Memory B cell (primary cell): ENCODE results near the gene BTBD17.
"Not testable (repeated sequence)": the region's sequence is repeated elsewhere in the genome, so short reads cannot be mapped to it uniquely, and the experiment has no call there.

Experiments
- ATAC-seq: fragments of 150-1000 bp; cut with Tn5 transposase; 2 replicates; pipeline ENCODE4 v1.10.0; 2021; ENCODE audit warnings: low read depth, mild to moderate bottlenecking, moderate library complexity
- DNase-seq, 2 donors: peaks; one replicate each; pipeline ENCODE4 v3.0.0; 2022; ENCODE audit warnings: low spot score in 2 of 2
- H3K27ac Mint-ChIP-seq: one replicate; pipeline ENCODE4 v1.8.0; 2022; ENCODE audit warnings: mild to moderate bottlenecking, moderate library complexity, mixed read lengths
- H3K27me3 Mint-ChIP-seq: one replicate; pipeline ENCODE4 v1.8.0; 2022; ENCODE audit warnings: mixed read lengths
- H3K36me3 Mint-ChIP-seq: one replicate; pipeline ENCODE4 v1.8.0; 2022; ENCODE audit warnings: mild to moderate bottlenecking, mixed read lengths
- H3K4me1 Mint-ChIP-seq: one replicate; pipeline ENCODE4 v1.8.0; 2022; ENCODE audit warnings: mixed read lengths
- H3K4me3 Mint-ChIP-seq: one replicate; pipeline ENCODE4 v1.8.0; 2022; ENCODE audit warnings: mild to moderate bottlenecking, moderate library complexity, mixed read lengths
- H3K9me3 Mint-ChIP-seq: one replicate; pipeline ENCODE4 v1.8.0; 2022; ENCODE audit warnings: mixed read lengths

BTBD17 gene, protein sequence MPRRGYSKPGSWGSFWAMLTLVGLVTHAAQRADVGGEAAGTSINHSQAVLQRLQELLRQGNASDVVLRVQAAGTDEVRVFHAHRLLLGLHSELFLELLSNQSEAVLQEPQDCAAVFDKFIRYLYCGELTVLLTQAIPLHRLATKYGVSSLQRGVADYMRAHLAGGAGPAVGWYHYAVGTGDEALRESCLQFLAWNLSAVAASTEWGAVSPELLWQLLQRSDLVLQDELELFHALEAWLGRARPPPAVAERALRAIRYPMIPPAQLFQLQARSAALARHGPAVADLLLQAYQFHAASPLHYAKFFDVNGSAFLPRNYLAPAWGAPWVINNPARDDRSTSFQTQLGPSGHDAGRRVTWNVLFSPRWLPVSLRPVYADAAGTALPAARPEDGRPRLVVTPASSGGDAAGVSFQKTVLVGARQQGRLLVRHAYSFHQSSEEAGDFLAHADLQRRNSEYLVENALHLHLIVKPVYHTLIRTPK

DNA sequence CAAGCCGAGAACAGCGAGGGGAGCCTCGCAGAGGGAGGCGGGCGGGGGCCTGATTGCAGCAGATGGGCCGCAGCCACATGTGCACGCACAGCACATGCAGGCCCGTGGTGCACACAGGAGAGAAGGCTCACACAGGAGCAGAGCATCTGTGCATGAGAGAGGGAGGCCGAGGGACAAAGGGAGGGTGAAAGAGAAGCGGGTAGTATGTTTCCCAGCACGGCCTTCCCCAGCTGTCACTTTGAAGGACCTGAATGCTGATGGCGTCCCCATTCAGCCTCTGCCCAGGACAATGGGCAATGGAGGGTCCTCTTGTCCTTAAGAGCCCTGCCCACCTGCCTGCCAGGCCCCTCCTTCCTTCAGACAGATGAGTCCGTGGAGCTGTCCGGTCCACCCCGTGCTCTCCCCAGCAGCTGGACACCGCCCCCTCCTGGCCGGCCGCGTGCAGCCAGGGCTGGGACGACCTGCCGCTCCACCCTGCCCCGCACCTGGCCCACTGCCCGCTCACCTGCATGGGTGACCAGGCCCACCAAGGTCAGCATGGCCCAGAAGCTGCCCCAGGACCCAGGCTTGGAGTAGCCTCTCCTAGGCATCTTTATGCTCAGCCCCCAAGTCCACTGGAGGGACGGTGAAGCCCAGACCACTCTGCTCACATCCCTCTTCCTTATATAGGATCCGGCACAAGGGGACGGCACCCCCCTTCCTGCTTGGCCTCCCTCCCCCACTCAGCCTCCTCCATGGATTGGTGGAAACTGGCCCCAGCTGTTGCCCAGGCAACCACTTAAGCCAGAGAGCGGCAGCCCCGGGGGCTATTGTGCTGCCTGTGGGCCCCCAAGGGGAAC lies at the start of gene BTBD17:
BTBD17 (minus strand) TSS at position 639 of the 839 bp plus-strand sequence; CDS start at position 590, 49 bp downstream.
- no peak for DNase-seq
- no peaks in the 10 kb centered on the region for H3K9me3 Mint-ChIP-seq

GRCh38 chr17:74410001-74410443 lies 48.4 kb upstream of the BTBD17 start:
- H3K36me3 Mint-ChIP-seq: peaks cover 1% of the 10 kb centered on the region
- no peak overlapping the region for H3K4me3 Mint-ChIP-seq
- peaks cover 8% of the 10 kb centered on the region for H3K27me3 Mint-ChIP-seq
- H3K27ac Mint-ChIP-seq: no peak overlapping the region
- H3K9me3 Mint-ChIP-seq: peaks cover 4% of the 10 kb centered on the region
- no peak for DNase-seq
- no peaks in the 10 kb centered on the region for H3K4me1 Mint-ChIP-seq
- ATAC-seq: no peak

More for the DNA sequence above, at the start of gene BTBD17:
- Mint-ChIP-seq H3K27ac (no peak within 1 kb of the TSS), H3K4me1 (no peaks in the 10 kb centered on the region), H3K4me3 (no peak within 1 kb of the TSS), H3K27me3 (peaks cover 17% of the 10 kb centered on the region), H3K36me3 (no peaks in the 10 kb centered on the region)
- ATAC-seq: peak; percentile 37

DNA sequence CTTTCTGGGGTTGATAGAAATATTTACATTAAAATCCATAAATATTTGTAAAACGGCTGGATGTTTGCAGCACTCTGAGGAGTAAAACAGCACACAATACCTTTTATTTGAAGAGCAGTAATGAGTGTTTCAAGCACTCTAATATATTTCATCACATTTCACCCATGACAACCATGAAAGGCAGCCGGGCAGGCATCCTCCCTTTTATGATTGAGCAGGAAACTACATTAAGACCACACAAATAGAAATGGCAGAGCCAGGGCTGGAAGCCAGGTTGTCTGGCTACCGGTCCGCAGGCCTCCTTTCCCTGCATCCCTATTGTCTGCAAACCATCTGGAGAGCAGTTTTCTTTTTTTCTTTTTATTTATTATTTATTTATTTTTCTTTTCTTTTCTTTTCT lies 47.1 kb upstream of the BTBD17 start:
- Mint-ChIP-seq H3K27ac (no peak overlapping the region), H3K4me1 (no peaks in the 10 kb centered on the region), H3K4me3 (no peak overlapping the region), H3K9me3 (peaks cover 4% of the 10 kb centered on the region), H3K27me3 (peaks cover 10% of the 10 kb centered on the region), H3K36me3 (peaks cover 1% of the 10 kb centered on the region)
- ATAC-seq (no peak), DNase-seq (no peak)

GRCh38 chr17:74408262-74408661 lies 46.6 kb upstream of the BTBD17 start:
- Mint-ChIP-seq H3K27ac (no peak overlapping the region), H3K4me3 (no peak overlapping the region), H3K9me3 (peaks cover 4% of the 10 kb centered on the region), H3K36me3 (peaks cover 1% of the 10 kb centered on the region), H3K27me3 (peaks cover 13% of the 10 kb centered on the region), H3K4me1 (no peaks in the 10 kb centered on the region)
- no peak for ATAC-seq
- no peak for DNase-seq

GRCh38 chr17:74407384-74407783 lies 45.7 kb upstream of the BTBD17 start:
- peaks cover 1% of the 10 kb centered on the region for H3K36me3 Mint-ChIP-seq
- H3K27me3 Mint-ChIP-seq: peaks cover 13% of the 10 kb centered on the region

DNA sequence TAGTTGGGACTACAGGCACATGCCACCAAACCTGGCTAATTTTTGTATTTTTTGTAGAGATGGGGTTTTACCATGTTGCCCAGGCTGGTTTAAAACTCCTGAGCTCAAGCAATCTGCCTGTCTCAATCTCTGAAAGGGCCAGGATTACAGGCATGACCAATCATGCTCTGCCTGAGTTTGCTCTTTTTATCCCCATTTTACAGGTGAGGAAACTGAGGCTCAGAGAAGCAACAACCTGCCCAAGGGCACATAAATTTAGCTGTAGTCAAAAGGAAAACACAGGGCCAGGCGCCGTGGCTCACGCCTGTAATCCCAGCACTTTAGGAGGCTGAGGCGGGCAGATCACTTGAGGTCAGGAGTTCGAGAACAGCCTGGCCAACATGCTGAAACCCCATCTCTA lies 43.6 kb upstream of the BTBD17 start:
- not testable (repeated sequence) for ATAC-seq, H3K36me3 Mint-ChIP-seq, H3K9me3 Mint-ChIP-seq, H3K27ac Mint-ChIP-seq, H3K4me3 Mint-ChIP-seq, DNase-seq, H3K4me1 Mint-ChIP-seq
- peaks cover 11% of the 10 kb centered on the region for H3K27me3 Mint-ChIP-seq

More at GRCh38 chr17:74407384-74407783, 45.7 kb upstream of the BTBD17 start:
- ATAC-seq (no peak), DNase-seq (no peak)
- no peak overlapping the region for H3K27ac Mint-ChIP-seq
- H3K4me3 Mint-ChIP-seq: no peak overlapping the region
- H3K9me3 Mint-ChIP-seq: peaks cover 4% of the 10 kb centered on the region
- no peaks in the 10 kb centered on the region for H3K4me1 Mint-ChIP-seq

GRCh38 chr17:74404789-74405188 lies 43.1 kb upstream of the BTBD17 start:
- DNase-seq: no peak
- Mint-ChIP-seq H3K36me3 (no peaks in the 10 kb centered on the region), H3K9me3 (no peaks in the 10 kb centered on the region), H3K27me3 (peaks cover 10% of the 10 kb centered on the region), H3K4me1 (no peaks in the 10 kb centered on the region), H3K4me3 (no peak overlapping the region), H3K27ac (no peak overlapping the region)
- no peak for ATAC-seq

DNA sequence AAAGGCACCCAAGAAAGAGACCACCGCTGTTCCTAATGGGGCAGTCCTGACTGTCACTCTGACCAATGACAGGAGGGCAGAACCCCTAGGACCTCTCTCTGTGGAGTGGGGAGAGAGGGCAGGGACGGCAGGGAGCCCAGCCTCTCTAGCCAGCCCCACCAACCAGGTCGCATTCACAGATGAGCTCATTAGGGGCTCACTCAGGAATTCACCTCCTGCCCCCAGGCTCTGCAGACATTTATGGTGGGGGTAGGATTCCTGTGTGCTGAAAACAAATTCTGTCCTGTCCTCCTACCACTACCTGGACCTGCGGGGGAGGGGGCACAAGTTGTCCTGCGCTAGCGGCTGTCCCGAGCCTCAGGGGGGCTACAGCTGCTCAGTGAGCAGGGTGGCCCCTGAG lies 42.5 kb upstream of the BTBD17 start:
- DNase-seq (no peak), ATAC-seq (no peak)
- H3K27me3 Mint-ChIP-seq: peaks cover 13% of the 10 kb centered on the region
- H3K9me3 Mint-ChIP-seq: no peaks in the 10 kb centered on the region
- no peak overlapping the region for H3K4me3 Mint-ChIP-seq
- H3K4me1 Mint-ChIP-seq: no peaks in the 10 kb centered on the region
- H3K36me3 Mint-ChIP-seq: no peaks in the 10 kb centered on the region
- H3K27ac Mint-ChIP-seq: no peak overlapping the region

- no peak overlapping the region for H3K4me3 Mint-ChIP-seq
- ATAC-seq (no peak), DNase-seq (no peak)
- peaks cover 13% of the 10 kb centered on the region for H3K27me3 Mint-ChIP-seq
- no peaks in the 10 kb centered on the region for H3K4me1 Mint-ChIP-seq
- H3K36me3 Mint-ChIP-seq: no peaks in the 10 kb centered on the region
- no peak overlapping the region for H3K27ac Mint-ChIP-seq
- H3K9me3 Mint-ChIP-seq: no peaks in the 10 kb centered on the region
These were observed 42.0 kb upstream of the BTBD17 start for GRCh38 chr17:74403512-74404137.

DNA sequence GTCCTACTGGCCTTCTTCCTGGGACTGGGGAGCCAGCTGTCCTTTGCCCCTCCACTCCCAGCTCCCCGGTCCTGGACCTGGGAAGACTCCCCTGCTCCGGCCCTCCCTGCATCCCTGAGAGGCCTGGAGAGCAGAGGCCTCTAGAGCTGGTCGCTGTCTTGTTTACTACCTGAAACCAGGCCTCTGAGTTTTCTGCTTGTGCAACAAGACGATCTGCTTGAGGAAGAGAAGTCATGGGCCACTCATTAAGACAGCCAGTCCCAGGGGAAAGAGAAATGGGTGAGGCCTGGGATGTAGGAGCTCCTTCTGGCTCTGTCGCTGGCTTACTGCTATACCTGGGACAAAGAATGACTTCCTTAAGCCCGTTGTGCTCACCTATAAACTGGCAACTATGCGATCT lies 40.4 kb upstream of the BTBD17 start:
- Mint-ChIP-seq H3K27me3 (peaks cover 12% of the 10 kb centered on the region), H3K4me3 (no peak overlapping the region), H3K27ac (no peak overlapping the region), H3K4me1 (no peaks in the 10 kb centered on the region), H3K9me3 (no peaks in the 10 kb centered on the region), H3K36me3 (no peaks in the 10 kb centered on the region)
- DNase-seq: no peak
- no peak for ATAC-seq

DNA sequence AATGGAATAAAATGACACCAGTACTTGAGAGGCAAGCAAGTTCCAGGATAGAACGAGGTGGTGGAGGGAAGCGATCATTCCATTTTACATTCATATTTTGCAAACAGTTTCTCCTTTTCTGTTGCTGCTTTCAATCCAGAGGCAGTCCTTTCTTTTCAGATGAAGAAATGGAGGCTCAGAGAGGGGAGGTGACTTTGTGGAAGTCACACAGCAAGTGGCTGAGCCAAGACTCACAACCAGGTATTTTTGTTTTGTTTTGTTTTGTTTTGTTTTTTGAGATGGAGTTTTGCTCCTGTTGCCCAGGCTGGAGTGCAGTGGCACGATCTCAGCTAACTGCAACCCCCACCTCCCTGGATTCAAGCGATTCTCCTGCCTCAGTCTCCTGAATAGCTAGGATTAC lies 34.9 kb upstream of the BTBD17 start:
- H3K4me1 Mint-ChIP-seq: no peaks in the 10 kb centered on the region
- ATAC-seq: no peak
- H3K36me3 Mint-ChIP-seq: no peaks in the 10 kb centered on the region

DNA sequence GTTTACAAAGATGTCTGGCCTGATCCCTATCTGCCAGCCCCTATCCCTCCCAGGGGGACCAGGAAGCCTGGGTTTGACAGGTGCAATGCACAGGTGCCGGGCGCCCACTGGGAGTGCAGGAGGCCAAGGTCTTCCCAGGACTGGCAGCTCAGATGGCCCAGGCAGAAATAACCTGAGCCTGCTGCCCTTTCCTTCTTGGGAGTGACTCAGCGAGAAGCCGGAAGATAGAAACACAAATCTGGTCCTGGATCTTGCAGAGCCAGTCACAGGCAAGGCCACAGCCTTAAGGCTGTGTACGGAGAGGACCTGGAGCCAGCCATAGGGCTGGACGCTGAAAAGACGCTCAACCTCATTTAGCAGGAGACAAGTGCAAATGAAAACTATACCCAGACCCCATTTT lies 33.3 kb upstream of the BTBD17 start:
- Mint-ChIP-seq H3K9me3 (no peaks in the 10 kb centered on the region), H3K4me3 (no peak overlapping the region), H3K4me1 (no peaks in the 10 kb centered on the region), H3K27me3 (peaks cover 16% of the 10 kb centered on the region), H3K36me3 (no peaks in the 10 kb centered on the region), H3K27ac (no peak overlapping the region)
- DNase-seq (no peak), ATAC-seq (no peak)

More for the DNA sequence above, 34.9 kb upstream of the BTBD17 start:
- no peak overlapping the region for H3K4me3 Mint-ChIP-seq
- H3K9me3 Mint-ChIP-seq: no peaks in the 10 kb centered on the region
- no peak for DNase-seq
- H3K27me3 Mint-ChIP-seq: peaks cover 15% of the 10 kb centered on the region
- no peak overlapping the region for H3K27ac Mint-ChIP-seq

DNA sequence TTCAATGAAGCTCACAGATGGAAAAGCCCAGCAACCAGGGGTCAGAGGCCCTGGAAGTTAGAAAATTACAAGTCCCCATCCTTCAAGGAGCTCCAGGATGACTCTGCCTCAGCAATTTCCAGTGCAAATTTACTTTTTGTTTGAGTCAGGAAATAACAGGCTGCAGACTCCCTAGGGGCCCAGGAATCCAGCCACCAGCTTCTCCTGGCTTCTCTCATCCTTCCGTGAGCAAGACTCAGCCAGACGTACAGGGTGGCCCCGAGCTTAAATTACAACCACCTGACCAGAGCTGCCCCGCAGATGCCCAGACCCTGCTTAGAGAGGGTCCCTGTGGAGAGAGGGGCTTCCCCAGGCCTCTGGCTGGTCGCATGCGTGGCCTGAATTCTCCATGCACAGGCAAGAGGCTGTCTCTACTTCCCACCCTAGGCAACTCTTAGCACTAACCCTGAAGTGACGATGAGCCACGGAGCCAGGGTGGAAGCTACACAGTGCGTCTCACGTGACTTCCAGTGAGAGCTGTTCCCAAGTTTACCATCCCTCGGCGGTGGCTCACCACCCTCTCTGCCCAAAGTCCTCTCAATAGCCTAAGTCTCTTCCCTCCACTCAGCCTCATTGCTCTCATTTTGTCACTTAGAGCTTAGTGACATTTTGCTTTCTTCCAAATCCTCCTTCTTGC lies 32.7 kb upstream of the BTBD17 start:
- H3K27ac Mint-ChIP-seq: no peak overlapping the region
- no peaks in the 10 kb centered on the region for H3K36me3 Mint-ChIP-seq
- no peaks in the 10 kb centered on the region for H3K4me1 Mint-ChIP-seq
- H3K27me3 Mint-ChIP-seq: peaks cover 17% of the 10 kb centered on the region
- no peaks in the 10 kb centered on the region for H3K9me3 Mint-ChIP-seq
- ATAC-seq (no peak), DNase-seq (no peak)
- no peak overlapping the region for H3K4me3 Mint-ChIP-seq
